ENCODE data around the gene C20orf96. TPM values are rescaled to one million over a fixed set of nuclear protein-coding genes. Genes with fewer than 3 reads are reported as not detected.

The C20orf96 gene
- total and polyA plus RNA-seq, 2 of the 4 experiments (the other 2 are of a cell fraction): 2.0 to 9.8 TPM

GRCh38 chr20:275791-276190 is 14.8 kb downstream of the C20orf96 start:
- no peak overlapping the region for H2BK15ac ChIP-seq (ENCODE audit: low read depth, low read length)
- BruUV-seq (replicated peaks): no TSS peak
- in situ Hi-C loops (cut with MboI; ENCODE audit: low sequenced_read_pairs): no loop called here
- no peak overlapping the region for H4K91ac ChIP-seq (ENCODE audit: insufficient read depth, low read depth, low read length)
- H3K9me3 ChIP-seq (ENCODE audit: control insufficient read depth, insufficient read depth, low read length): no peaks in the 10 kb centered on the region
- H2BK120ac ChIP-seq (ENCODE audit: low read depth, low read length): no peak overlapping the region
- POLR2A ChIA-PET (ENCODE audit: unreplicated experiment): no interaction called here
- H4K5ac ChIP-seq (ENCODE audit: low read depth, low read length): no peak overlapping the region
- no peak overlapping the region for H2AK5ac ChIP-seq (ENCODE audit: low read depth, low read length)
- H2AFZ ChIP-seq (replicated peaks; ENCODE audit: low read length, poor library complexity): no peak overlapping the region
- no peaks in the 10 kb centered on the region; the same call in 1 of the 2 replicates for H3K9me1 ChIP-seq (ENCODE audit: insufficient read depth, low read length)
- dilution Hi-C loops (cut with HindIII; ENCODE audit: low sequenced_read_pairs, unreplicated experiment): no loop called here
- no peak for DNase-seq
- H2BK20ac ChIP-seq (ENCODE audit: low read depth, low read length): no peak overlapping the region
- no peak overlapping the region for H3K18ac ChIP-seq (ENCODE audit: low read depth, low read length)
- no peak overlapping the region for H4K8ac ChIP-seq (ENCODE audit: low read depth in 2 of 2, low read length in 2 of 2)
- H3K27me3 ChIP-seq (ENCODE audit: control insufficient read depth, insufficient read depth, low read length): no peaks in the 10 kb centered on the region
- TF ChIP-seq MXI1 (IDR thresholded peaks at IDR 0.05; ENCODE audit: borderline replicate concordance, low read depth, low read length) (no peak), RAD21 (IDR thresholded peaks at IDR 0.05; ENCODE audit: low read length) (no peak), FOS (IDR thresholded peaks at IDR 0.05; ENCODE audit: low read depth, low read length) (no peak), NFE2L2 (IDR thresholded peaks at IDR 0.05; ENCODE audit: low read depth, low read length) (no peak)
- CTCF ChIA-PET: interaction anchor here (0.6 kb wide), 1 partner anchor 611 kb away, joined by 4 read pairs; no protein-coding TSS in a partner anchor
- no peak overlapping the region for H3K4ac ChIP-seq (ENCODE audit: low read depth, low read length)
- no peak overlapping the region for H2BK5ac ChIP-seq (ENCODE audit: low read depth, low read length, poor library complexity, severe bottlenecking)
- H3K4me3 ChIP-seq (ENCODE audit: insufficient read depth, low read depth, low read length): no peak overlapping the region
- H3K56ac ChIP-seq (ENCODE audit: extremely low read depth, insufficient read depth, low read length): no peak overlapping the region
- no peak overlapping the region for H3K23ac ChIP-seq (ENCODE audit: low read depth, low read length)
- H3K4me2 ChIP-seq (ENCODE audit: low read depth, low read length): no peak overlapping the region
- no peaks in the 10 kb centered on the region for H4K20me1 ChIP-seq (ENCODE audit: insufficient read depth, low read length)
- 83% methylated on average over 1 of the region's 7 CpGs; no CpG with 5 or more reads in 1 of the 2 experiments for WGBS, 2 experiments (ENCODE audit: extremely low coverage in 2 of 2, insufficient read length in 1 of 2)
- no peak overlapping the region for H2AK9ac ChIP-seq (replicated peaks; ENCODE audit: low read depth, low read length, poor library complexity)
- no peaks in the 10 kb centered on the region for H3K4me1 ChIP-seq (ENCODE audit: control insufficient read depth, insufficient read depth, low read length)
- H3K9ac ChIP-seq (ENCODE audit: low read depth, low read length): no peak overlapping the region
- no peak for ATAC-seq (ENCODE audit: low read depth)
- no peak overlapping the region for H3K14ac ChIP-seq (replicated peaks; ENCODE audit: low read depth, low read length)
- peaks cover 33% of the 10 kb centered on the region for H3K36me3 ChIP-seq (ENCODE audit: control insufficient read depth, insufficient read depth, low read length)
- intact Hi-C loops (cut with micrococcal nuclease): no loop called here
- H3K27ac ChIP-seq (ENCODE audit: insufficient read depth, low read length): no peak overlapping the region
- no peaks in the 10 kb centered on the region for H3K79me1 ChIP-seq (ENCODE audit: low read depth in 1 of 2, low read length in 2 of 2)
